HUES48 (cell line): ENCODE results near the gene CDH7.

Experiments
- H3K27ac ChIP-seq: one replicate; pipeline ENCODE4 v1.7.0; 2013; ENCODE audit warnings: low read depth, low read length, inconsistent platforms
- H3K27me3 ChIP-seq: 2 replicates; pipeline ENCODE4 v1.6.1; 2013; ENCODE audit warnings: mild to moderate bottlenecking, low read length; ENCODE audit not compliant: control insufficient read depth, insufficient read depth
- H3K36me3 ChIP-seq: 2 replicates; pipeline ENCODE4 v1.6.1; 2013; ENCODE audit warnings: low read length; ENCODE audit not compliant: control insufficient read depth, insufficient read depth
- H3K4me1 ChIP-seq: 2 replicates; pipeline ENCODE4 v1.6.1; 2013; ENCODE audit warnings: mild to moderate bottlenecking, low read length; ENCODE audit not compliant: control insufficient read depth, insufficient read depth
- H3K4me3 ChIP-seq: 2 replicates; pipeline ENCODE4 v1.5.1; 2013; ENCODE audit warnings: mild to moderate bottlenecking, low read depth, low read length
- H3K9ac ChIP-seq: 2 replicates; pipeline ENCODE4 v1.6.1; 2013; ENCODE audit warnings: mild to moderate bottlenecking, low read depth, low read length, moderate library complexity
- H3K9me3 ChIP-seq: 2 replicates; pipeline ENCODE4 v1.6.1; 2013; ENCODE audit warnings: low read length; ENCODE audit not compliant: control insufficient read depth, insufficient read depth

CDH7 gene

DNA sequence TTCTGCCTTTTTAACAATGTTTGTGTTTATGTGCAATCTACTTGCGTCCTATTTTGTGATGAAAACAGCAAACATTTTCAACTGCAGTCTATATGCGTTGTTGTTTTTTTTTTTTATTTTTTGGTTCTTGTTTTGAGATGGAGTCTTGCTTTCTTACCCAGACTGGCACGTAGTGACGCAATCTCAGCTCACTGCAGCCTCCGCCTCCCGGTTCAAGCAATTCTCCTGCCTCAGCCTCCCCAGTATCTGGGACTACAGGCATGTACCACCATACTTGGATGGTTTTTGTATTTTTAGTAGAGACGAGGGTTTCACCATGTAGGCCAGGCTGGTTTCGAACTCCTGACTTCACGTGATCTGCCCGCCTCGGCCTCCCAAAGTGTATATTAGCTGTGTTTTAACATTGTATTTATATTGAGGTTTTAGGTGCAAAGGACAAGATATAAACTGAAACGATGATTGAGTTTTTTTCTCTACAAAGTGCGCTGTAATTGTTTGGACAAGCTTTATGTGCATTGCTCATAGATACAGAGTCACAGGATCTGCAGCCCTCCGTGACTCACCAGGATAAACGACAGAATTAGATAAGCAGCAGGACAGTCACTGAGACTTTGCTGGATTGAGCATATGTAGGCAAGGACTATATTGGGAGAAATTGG is 17.4 kb downstream of the CDH7 start:
- Histone ChIP-seq H3K27me3 (no peaks in the 10 kb centered on the region), H3K36me3 (no peaks in the 10 kb centered on the region), H3K9ac (no peak overlapping the region), H3K4me3 (no peak overlapping the region), H3K9me3 (no peaks in the 10 kb centered on the region), H3K27ac (no peak overlapping the region), H3K4me1 (no peaks in the 10 kb centered on the region)

GRCh38 chr18:65769652-65770051 is 18.8 kb downstream of the CDH7 start:
- Histone ChIP-seq H3K27ac (no peak overlapping the region), H3K9me3 (no peaks in the 10 kb centered on the region)

DNA sequence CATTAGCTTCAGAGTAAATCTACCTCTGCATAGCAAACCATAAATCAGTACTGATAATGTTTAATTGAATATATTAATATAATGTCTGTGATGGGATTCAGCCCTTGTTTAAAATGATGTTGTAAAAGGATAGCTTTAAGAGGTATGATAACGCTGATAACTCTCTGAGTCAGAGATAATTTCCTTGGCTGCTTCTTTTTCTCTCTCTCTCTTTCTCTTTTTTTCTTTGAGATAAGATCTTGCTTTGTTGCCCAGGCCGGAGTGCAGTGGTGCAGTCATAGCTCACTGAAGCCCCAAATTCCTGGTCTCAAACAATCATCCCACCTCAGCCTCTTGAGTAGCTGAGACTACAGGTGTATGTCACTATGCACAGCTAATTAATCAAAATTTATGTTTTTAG is 35.7 kb downstream of the CDH7 start:
- no peak overlapping the region for H3K27ac ChIP-seq

More at GRCh38 chr18:65769652-65770051, 18.8 kb downstream of the CDH7 start:
- H3K27me3 ChIP-seq, result no peaks in the 10 kb centered on the region
- H3K4me1 ChIP-seq, result no peaks in the 10 kb centered on the region
- no peak overlapping the region for H3K4me3 ChIP-seq
- no peaks in the 10 kb centered on the region for H3K36me3 ChIP-seq
- no peak overlapping the region for H3K9ac ChIP-seq

DNA sequence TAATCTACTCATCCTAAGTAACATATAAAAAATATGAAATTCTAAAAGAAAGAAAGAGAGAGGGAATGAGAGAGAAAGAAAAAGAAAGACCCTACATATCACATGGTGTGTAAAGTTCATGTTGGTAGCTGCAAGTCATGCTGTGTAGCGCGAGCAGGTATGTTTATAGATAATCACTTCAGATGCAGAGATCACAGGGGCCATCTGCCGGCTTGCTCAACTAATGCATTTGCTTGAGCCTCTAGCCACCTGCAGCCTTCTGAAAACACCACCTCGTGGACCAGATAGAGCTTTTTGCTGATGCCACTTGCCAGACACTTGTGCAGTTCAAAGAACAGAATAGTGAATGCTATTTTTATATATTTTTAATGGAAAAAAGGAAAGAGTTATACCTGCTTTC is 37.6 kb downstream of the CDH7 start:
- Histone ChIP-seq H3K27me3 (no peaks in the 10 kb centered on the region), H3K4me3 (no peak overlapping the region), H3K9me3 (no peaks in the 10 kb centered on the region), H3K9ac (no peak overlapping the region), H3K27ac (no peak overlapping the region), H3K36me3 (no peaks in the 10 kb centered on the region), H3K4me1 (no peaks in the 10 kb centered on the region)

More for the DNA sequence above, 35.7 kb downstream of the CDH7 start:
- Histone ChIP-seq H3K27me3 (no peaks in the 10 kb centered on the region), H3K4me3 (no peak overlapping the region), H3K4me1 (no peaks in the 10 kb centered on the region), H3K9me3 (no peaks in the 10 kb centered on the region), H3K9ac (no peak overlapping the region), H3K36me3 (no peaks in the 10 kb centered on the region)

DNA sequence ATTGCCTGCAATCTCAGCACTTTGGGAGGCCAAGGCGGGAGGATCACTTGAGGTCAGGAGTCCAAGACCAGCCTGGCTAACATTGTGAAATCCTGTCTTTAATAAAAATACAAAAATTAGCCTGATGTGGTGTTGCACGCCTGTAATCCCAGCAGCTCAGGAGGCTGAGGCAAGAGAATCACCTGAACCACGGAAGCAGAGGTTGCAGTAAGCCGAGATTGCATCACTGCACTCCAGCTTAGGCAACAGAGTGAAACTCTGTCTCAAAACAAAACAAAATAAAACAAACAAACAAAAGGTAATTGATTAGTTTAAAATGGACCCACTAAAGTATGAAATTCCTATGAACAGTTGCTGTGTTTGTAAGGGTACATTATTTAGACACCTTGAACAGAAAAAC is 39.8 kb downstream of the CDH7 start:
- Histone ChIP-seq H3K27me3 (no peaks in the 10 kb centered on the region), H3K27ac (no peak overlapping the region), H3K9ac (no peak overlapping the region), H3K9me3 (no peaks in the 10 kb centered on the region), H3K36me3 (no peaks in the 10 kb centered on the region), H3K4me1 (no peaks in the 10 kb centered on the region), H3K4me3 (no peak overlapping the region)

- Histone ChIP-seq H3K9ac (no peak overlapping the region), H3K4me3 (no peak overlapping the region), H3K9me3 (no peaks in the 10 kb centered on the region), H3K4me1 (no peaks in the 10 kb centered on the region), H3K27ac (no peak overlapping the region), H3K27me3 (no peaks in the 10 kb centered on the region), H3K36me3 (no peaks in the 10 kb centered on the region)
Observed at GRCh38 chr18:65791719-65792118, 40.9 kb downstream of the CDH7 start.

DNA sequence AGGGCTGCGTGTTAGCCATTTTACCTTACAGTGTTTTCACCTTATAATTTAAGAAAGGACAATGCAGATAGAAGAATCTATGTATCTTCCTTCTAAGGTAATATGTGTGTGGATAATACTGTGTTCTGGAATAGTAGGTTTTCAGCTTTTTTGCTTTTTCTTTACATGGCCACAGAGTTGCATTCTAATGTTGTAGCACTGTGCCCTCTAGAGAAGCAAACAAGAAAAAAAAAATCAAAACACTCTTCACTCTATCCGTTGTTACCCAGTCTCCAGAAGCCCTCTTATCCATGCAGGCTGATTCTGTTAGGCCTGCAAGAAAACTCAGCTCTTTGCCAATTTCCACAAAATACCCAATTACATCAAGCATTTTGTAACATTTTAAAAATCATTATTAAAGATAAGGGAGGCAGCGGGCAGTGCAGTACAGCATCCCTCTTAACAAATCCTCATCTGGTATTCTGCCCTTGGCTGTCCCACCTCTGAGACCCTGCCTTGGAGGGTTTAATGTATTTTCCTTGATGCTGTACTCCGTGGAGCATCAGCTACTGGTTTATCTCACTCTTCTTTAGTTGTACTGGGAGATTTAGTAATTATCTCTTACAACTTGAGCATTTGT is 41.8 kb downstream of the CDH7 start:
- Histone ChIP-seq H3K36me3 (no peaks in the 10 kb centered on the region), H3K4me3 (no peak overlapping the region), H3K9me3 (no peaks in the 10 kb centered on the region), H3K27me3 (no peaks in the 10 kb centered on the region), H3K27ac (no peak overlapping the region), H3K9ac (no peak overlapping the region), H3K4me1 (no peaks in the 10 kb centered on the region)

- Histone ChIP-seq H3K36me3 (no peaks in the 10 kb centered on the region), H3K9ac (no peak overlapping the region), H3K27me3 (no peaks in the 10 kb centered on the region), H3K4me1 (no peaks in the 10 kb centered on the region), H3K9me3 (no peaks in the 10 kb centered on the region), H3K4me3 (no peak overlapping the region), H3K27ac (no peak overlapping the region)
Observed at GRCh38 chr18:65808759-65809158, 57.9 kb downstream of the CDH7 start.

GRCh38 chr18:65811307-65811706 is 60.5 kb downstream of the CDH7 start:
- Histone ChIP-seq H3K27me3 (no peaks in the 10 kb centered on the region), H3K36me3 (no peaks in the 10 kb centered on the region), H3K9me3 (no peaks in the 10 kb centered on the region), H3K4me3 (no peak overlapping the region), H3K9ac (no peak overlapping the region), H3K4me1 (no peaks in the 10 kb centered on the region), H3K27ac (no peak overlapping the region)

DNA sequence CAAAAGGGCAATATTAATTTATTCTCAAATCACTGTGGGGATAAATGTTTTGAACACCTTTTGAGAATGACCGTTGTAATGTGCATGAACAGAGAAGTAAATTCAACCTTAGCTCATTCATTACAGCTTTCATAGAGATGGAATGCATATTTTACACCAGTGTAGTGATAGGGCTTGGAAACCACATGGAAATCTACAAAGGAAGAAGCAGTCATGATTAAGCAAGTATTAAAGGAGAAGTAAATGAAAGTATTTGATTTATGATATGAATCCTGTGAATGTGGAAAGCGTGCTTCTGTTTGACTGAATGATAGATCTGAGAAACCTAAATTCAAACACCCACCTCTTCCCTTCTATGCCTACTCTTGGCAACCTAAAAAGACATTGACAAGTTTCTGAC is 64.7 kb downstream of the CDH7 start:
- Histone ChIP-seq H3K4me3 (no peak overlapping the region), H3K27ac (no peak overlapping the region), H3K36me3 (no peaks in the 10 kb centered on the region), H3K9me3 (no peaks in the 10 kb centered on the region), H3K27me3 (no peaks in the 10 kb centered on the region), H3K4me1 (no peaks in the 10 kb centered on the region), H3K9ac (no peak overlapping the region)

GRCh38 chr18:65817178-65817577 is 66.4 kb downstream of the CDH7 start:
- Histone ChIP-seq H3K27me3 (no peaks in the 10 kb centered on the region), H3K4me1 (no peaks in the 10 kb centered on the region), H3K9me3 (no peaks in the 10 kb centered on the region), H3K4me3 (no peak overlapping the region), H3K9ac (no peak overlapping the region), H3K27ac (no peak overlapping the region), H3K36me3 (no peaks in the 10 kb centered on the region)
